OCI-LY1 (cell line): ENCODE results near the gene THOC7.

Experiments
- EZH2 ChIP-seq: fragments of 200-600 bp; sonication (generic), shearing (Covaris generic); IDR thresholded peaks from 2 replicates; pipeline ENCODE4 v1.8.0; 2017; ENCODE audit warnings: borderline replicate concordance, mixed run types, mild to moderate bottlenecking, antibody characterized with exemption, low read length, moderate library complexity, mixed read lengths
- TF ChIP-seq, protein P1 (sequence below): fragments of 200-600 bp; sonication (generic), shearing (Covaris generic); IDR thresholded peaks from 2 replicates; pipeline ENCODE4 v1.5.1; 2017; ENCODE audit warnings: mild to moderate bottlenecking, antibody characterized with exemption, low read length, moderate library complexity, mixed read lengths

DNA sequence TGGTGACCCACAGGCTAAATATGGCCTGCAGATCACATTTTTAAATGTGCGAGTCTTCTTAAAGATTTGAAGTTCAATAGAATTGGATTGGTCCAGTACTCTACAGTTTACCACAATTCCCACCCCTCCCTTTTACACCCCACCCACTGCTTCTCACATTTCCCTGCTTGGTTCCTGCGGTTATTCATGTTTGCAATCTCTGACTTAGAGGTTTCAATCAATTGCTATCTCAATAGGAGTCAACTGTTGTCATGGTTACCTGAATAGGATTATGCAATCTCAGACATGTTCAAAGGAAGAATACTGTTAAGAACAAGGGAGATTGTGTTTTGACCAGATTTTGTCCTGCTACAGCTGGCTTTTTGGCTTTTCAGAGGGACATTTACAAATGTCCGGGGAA is 49.4 kb downstream of the THOC7 start:
- TF ChIP-seq, protein P1, sequence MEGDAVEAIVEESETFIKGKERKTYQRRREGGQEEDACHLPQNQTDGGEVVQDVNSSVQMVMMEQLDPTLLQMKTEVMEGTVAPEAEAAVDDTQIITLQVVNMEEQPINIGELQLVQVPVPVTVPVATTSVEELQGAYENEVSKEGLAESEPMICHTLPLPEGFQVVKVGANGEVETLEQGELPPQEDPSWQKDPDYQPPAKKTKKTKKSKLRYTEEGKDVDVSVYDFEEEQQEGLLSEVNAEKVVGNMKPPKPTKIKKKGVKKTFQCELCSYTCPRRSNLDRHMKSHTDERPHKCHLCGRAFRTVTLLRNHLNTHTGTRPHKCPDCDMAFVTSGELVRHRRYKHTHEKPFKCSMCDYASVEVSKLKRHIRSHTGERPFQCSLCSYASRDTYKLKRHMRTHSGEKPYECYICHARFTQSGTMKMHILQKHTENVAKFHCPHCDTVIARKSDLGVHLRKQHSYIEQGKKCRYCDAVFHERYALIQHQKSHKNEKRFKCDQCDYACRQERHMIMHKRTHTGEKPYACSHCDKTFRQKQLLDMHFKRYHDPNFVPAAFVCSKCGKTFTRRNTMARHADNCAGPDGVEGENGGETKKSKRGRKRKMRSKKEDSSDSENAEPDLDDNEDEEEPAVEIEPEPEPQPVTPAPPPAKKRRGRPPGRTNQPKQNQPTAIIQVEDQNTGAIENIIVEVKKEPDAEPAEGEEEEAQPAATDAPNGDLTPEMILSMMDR, result no peak
- no peak for TF ChIP-seq EZH2
